Upper lobe of right lung (tissue), 1 donor: ENCODE results near the gene GFRA1. TPM values are rescaled to one million over a fixed set of nuclear protein-coding genes. Genes with fewer than 3 reads are reported as not detected.

Source experiments
- ATAC-seq: fragments of 200-7000 bp; cut with Tn5 transposase; one replicate; pipeline ENCODE4 v1.9.1; 2020; ENCODE audit warnings: mild to moderate bottlenecking, moderate library complexity
- DNase-seq: peaks from one replicate; pipeline ENCODE4 v3.0.0-alpha.2; 2020
- H3K27ac ChIP-seq: fragments of 200-600 bp; one replicate; pipeline ENCODE4 v1.8.0; 2022
- H3K27me3 ChIP-seq: fragments of 200-600 bp; one replicate; pipeline ENCODE4 v1.8.0; 2022; ENCODE audit warnings: mild to moderate bottlenecking
- H3K36me3 ChIP-seq: fragments of 200-600 bp; one replicate; pipeline ENCODE4 v1.8.0; 2022
- H3K4me1 ChIP-seq: fragments of 200-600 bp; one replicate; pipeline ENCODE4 v1.8.0; 2022
- H3K4me3 ChIP-seq: fragments of 200-600 bp; one replicate; pipeline ENCODE4 v1.8.0; 2022; ENCODE audit warnings: mild to moderate bottlenecking
- H3K9me3 ChIP-seq: fragments of 200-600 bp; one replicate; pipeline ENCODE4 v1.8.0; 2022
- intact Hi-C: fragments of 100-400 bp; cut with DNase I; formaldehyde crosslinking; loops from one replicate; pipeline ENCODE4 v1.11.0; 2022
- total RNA-seq: library from RNA; stranded (reverse); fragmentation: NEBNext Ultra II Directional; extraction: Animal tissue kit (Norgen Biotek cat#: 25700); gene quantifications from one replicate; pipeline ENCODE4 v1.2.1, GENCODE V29; 2021
- TF ChIP-seq, protein P1 (sequence below): fragments of 200-600 bp; IDR thresholded peaks from one replicate; pipeline ENCODE4 v1.8.0; 2022; ENCODE audit warnings: antibody characterized with exemption
- donor health status: DM: no; HTN: yes; CAD: no; lungs with severe emphysema.

Gene GFRA1
- total RNA-seq, 1 donor from 2014 or later: 3.4 TPM

DNA sequence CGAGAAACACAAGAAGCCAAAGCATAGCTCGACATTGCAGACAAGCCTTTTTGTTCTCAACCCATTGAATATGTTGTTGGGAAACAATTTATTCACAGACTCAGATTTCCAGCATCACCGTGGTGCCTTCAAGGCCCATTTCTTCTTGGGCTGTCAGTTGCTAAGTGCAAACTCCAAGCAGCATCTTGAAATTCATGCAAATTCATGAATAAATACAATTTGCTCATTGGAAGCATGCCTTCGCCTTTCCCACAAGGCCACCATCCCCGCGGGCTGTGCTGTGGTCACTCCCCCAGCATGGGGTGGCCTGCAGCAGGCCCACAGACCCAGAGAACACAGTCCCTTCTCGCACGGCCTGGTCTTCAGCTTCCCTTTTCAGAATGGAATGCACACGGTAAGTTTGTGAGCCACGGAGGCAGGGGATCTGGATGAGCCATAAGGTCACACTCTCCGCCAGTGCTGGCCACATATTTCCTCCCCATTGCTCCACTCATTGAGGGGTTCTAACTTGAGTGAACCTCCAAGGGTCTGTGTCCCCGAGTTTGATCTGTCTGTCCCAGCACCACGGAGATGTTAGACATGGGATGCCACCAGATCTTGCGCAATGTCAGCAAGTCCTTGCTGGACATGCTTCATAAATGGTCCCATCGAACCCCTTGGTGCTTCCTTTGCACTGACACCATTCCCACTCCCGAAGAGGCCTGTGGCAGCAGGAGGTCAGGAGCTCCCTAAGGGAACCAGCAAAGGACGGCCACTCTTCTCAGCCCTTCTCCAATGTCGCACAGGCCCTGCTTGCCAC lies 109.5 kb downstream of the GFRA1 start:
- Histone ChIP-seq H3K9me3 (no peaks in the 10 kb centered on the region), H3K4me1 (no peaks in the 10 kb centered on the region), H3K36me3 (no peaks in the 10 kb centered on the region), H3K4me3 (no peak overlapping the region), H3K27me3 (no peaks in the 10 kb centered on the region), H3K27ac (no peak overlapping the region)
- no peak for ATAC-seq
- TF ChIP-seq, protein P1, sequence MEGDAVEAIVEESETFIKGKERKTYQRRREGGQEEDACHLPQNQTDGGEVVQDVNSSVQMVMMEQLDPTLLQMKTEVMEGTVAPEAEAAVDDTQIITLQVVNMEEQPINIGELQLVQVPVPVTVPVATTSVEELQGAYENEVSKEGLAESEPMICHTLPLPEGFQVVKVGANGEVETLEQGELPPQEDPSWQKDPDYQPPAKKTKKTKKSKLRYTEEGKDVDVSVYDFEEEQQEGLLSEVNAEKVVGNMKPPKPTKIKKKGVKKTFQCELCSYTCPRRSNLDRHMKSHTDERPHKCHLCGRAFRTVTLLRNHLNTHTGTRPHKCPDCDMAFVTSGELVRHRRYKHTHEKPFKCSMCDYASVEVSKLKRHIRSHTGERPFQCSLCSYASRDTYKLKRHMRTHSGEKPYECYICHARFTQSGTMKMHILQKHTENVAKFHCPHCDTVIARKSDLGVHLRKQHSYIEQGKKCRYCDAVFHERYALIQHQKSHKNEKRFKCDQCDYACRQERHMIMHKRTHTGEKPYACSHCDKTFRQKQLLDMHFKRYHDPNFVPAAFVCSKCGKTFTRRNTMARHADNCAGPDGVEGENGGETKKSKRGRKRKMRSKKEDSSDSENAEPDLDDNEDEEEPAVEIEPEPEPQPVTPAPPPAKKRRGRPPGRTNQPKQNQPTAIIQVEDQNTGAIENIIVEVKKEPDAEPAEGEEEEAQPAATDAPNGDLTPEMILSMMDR: no peak
- DNase-seq: no peak
- intact Hi-C loops: no loop called here

- Histone ChIP-seq H3K27me3 (no peaks in the 10 kb centered on the region), H3K36me3 (no peaks in the 10 kb centered on the region), H3K27ac (no peak overlapping the region), H3K4me1 (no peaks in the 10 kb centered on the region), H3K9me3 (no peaks in the 10 kb centered on the region), H3K4me3 (no peak overlapping the region)
- TF ChIP-seq, protein P1: no peak
- DNase-seq: no peak
- intact Hi-C loops: no loop called here
- ATAC-seq: no peak
These were observed 110.2 kb downstream of the GFRA1 start for GRCh38 chr10:116162851-116163250.

DNA sequence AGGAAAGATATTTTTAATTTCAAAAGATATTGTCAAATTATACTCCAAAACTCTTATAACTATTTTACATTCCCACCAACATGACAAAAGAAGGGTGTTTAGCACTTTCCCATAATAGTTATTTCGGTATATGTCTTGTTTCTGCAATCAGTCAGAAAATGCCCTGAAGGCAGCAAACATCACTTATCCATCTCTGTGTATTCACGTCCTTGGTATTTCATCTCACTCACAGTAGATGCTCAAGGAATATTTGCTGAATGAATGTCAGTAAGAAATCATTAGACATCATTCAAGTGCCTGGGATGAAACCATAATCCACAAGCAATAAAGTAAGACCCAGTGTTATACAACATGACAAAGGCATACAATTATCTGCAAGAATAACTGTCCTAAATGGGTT lies 112.7 kb downstream of the GFRA1 start:
- H3K4me1 ChIP-seq: no peaks in the 10 kb centered on the region
- H3K9me3 ChIP-seq: no peaks in the 10 kb centered on the region
- no peak overlapping the region for H3K4me3 ChIP-seq
- intact Hi-C loops: no loop called here
- no peaks in the 10 kb centered on the region for H3K27me3 ChIP-seq
- H3K36me3 ChIP-seq: no peaks in the 10 kb centered on the region
- no peak for DNase-seq
- ATAC-seq: no peak
- TF ChIP-seq, protein P1: no peak
- H3K27ac ChIP-seq: no peak overlapping the region

DNA sequence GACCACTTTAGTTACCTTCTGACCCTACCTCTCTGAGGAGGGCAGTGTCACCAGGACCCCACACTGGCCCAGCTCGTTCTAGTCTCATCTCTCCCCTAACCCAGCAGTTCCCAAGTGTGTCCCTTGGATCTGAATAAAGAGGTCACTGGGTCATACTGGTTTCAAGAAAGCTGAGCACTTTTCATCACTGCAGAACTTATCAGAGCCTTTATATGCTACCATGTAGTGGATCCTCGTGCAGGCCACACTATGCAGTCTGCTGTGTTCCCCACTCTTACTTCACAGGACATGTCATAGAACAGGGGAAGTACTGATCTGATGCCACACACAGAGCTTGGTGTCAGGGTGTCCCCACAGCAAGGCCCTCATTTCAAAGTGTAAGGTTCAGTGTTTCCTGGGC lies 113.8 kb downstream of the GFRA1 start:
- Histone ChIP-seq H3K27me3 (no peaks in the 10 kb centered on the region), H3K4me3 (no peak overlapping the region), H3K4me1 (no peaks in the 10 kb centered on the region), H3K9me3 (no peaks in the 10 kb centered on the region), H3K27ac (no peak overlapping the region), H3K36me3 (no peaks in the 10 kb centered on the region)
- intact Hi-C loops: no loop called here
- TF ChIP-seq, protein P1: no peak
- ATAC-seq: no peak
- no peak for DNase-seq

- no peak overlapping the region for H3K27ac ChIP-seq
- no peaks in the 10 kb centered on the region for H3K4me1 ChIP-seq
- ATAC-seq: no peak
- TF ChIP-seq, protein P1: no peak
- H3K36me3 ChIP-seq: no peaks in the 10 kb centered on the region
- H3K4me3 ChIP-seq: no peak overlapping the region
- H3K9me3 ChIP-seq: no peaks in the 10 kb centered on the region
- DNase-seq: no peak
- intact Hi-C loops: no loop called here
- no peaks in the 10 kb centered on the region for H3K27me3 ChIP-seq
These were observed 115.0 kb downstream of the GFRA1 start for GRCh38 chr10:116158036-116158435.
